OCI-LY3 (cell line): ENCODE results near the gene CHN1.

Source experiments
- CTCF ChIP-seq: fragments of 200-600, 300-600 bp; sonication (generic); IDR thresholded peaks from 2 replicates; pipeline ENCODE4 v1.5.1; 2014; ENCODE audit warnings: antibody characterized with exemption, low read length, low read depth
- EZH2phosphoT487 ChIP-seq: fragments of 200-600 bp; shearing (Covaris generic); IDR thresholded peaks from 2 replicates; pipeline ENCODE4 v1.6.1; 2018; ENCODE audit warnings: antibody characterized with exemption, mixed run types, low read depth

GRCh38 chr2:174786066-174786725 is 219.0 kb downstream of the CHN1 start:
- TF ChIP-seq CTCF (no peak), EZH2phosphoT487 (no peak)
